HepG2 (cell line): ENCODE results near the gene TEFM. TPM values are rescaled to one million over a fixed set of nuclear protein-coding genes. Genes with fewer than 3 reads are reported as not detected.
A peak's percentile ranks its signal among the peaks of the same experiment; 100 is the strongest.

Experiments used
- NFIC ChIP-seq: IDR thresholded peaks from 2 replicates; pipeline ENCODE4 v1.6.1; 2012; ENCODE audit warnings: mild to moderate bottlenecking, low read length, inconsistent platforms
- NR1H2 ChIP-seq: sonication (generic); formaldehyde crosslinking; IDR thresholded peaks from 2 replicates; pipeline ENCODE4 v1.8.1; 2022; ENCODE audit warnings: low read depth, missing genetic modification reagents, borderline replicate concordance
- SALL1 ChIP-seq: sonication (generic); formaldehyde crosslinking; IDR thresholded peaks from 2 replicates; pipeline ENCODE4 v1.8.0; 2022; ENCODE audit warnings: mild to moderate bottlenecking, missing genetic modification reagents
- SAP130 ChIP-seq: IDR thresholded peaks from 2 replicates; pipeline ENCODE4 v1.6.1; 2016; ENCODE audit warnings: low read depth
- SPEN ChIP-seq: sonication (generic); formaldehyde crosslinking; IDR thresholded peaks from 2 replicates; pipeline ENCODE4 v1.5.1; 2020; ENCODE audit warnings: low read depth, mild to moderate bottlenecking, missing genetic modification reagents
- ZFX ChIP-seq: sonication (generic); formaldehyde crosslinking; IDR thresholded peaks from 2 replicates; pipeline ENCODE4 v1.4.0; 2020; ENCODE audit warnings: mild to moderate bottlenecking, low read depth, missing genetic modification reagents, moderate library complexity
- ZNF556 ChIP-seq: sonication (generic); formaldehyde crosslinking; IDR thresholded peaks from 2 replicates; pipeline ENCODE4 v1.4.0; 2020; ENCODE audit warnings: mild to moderate bottlenecking, missing genetic modification reagents, borderline replicate concordance
- polyA plus RNA-seq, 8 experiments: library from polyadenylated mRNA; depleted of rRNA in 3 of 8; stranded (reverse) in 7 of 8; unstranded in 1 of 8; fragments of >200 nt; fragmentation: Illumina TruSeq in 4 of 8; extraction: Trizol in 4 of 8; gene quantifications; 2 replicates each; pipeline versions ENCODE4 v1.2.1 to v1.2.3, GENCODE V29; 2011 to 2016; ENCODE audit warnings: low read depth in 4 of 8, missing spikeins in 1 of 8, mixed read lengths in 1 of 8; ENCODE audit not compliant: insufficient read depth in 1 of 8
- total RNA-seq, 5 experiments: library from RNA; depleted of rRNA; stranded (reverse); fragments of >200 nt; fragmentation: Illumina TruSeq; extraction: Trizol; gene quantifications; 2 replicates each; pipeline ENCODE4 v1.2.3, GENCODE V29; 2016; ENCODE audit warnings: low read depth in 1 of 5
- TF ChIP-seq, protein P1 (sequence below): sonication (generic); formaldehyde crosslinking; IDR thresholded peaks from 2 replicates; pipeline ENCODE4 v1.8.1; 2022; ENCODE audit warnings: low read depth, mild to moderate bottlenecking, missing genetic modification reagents
- TF ChIP-seq, protein P2 (sequence below): IDR thresholded peaks from 2 replicates; pipeline ENCODE4 v1.6.1; 2012; ENCODE audit warnings: inconsistent platforms
- TF ChIP-seq, protein P3 (sequence below): sonication (generic); formaldehyde crosslinking; IDR thresholded peaks from 2 replicates; pipeline ENCODE4 v1.8.0; 2022; ENCODE audit warnings: missing genetic modification reagents, low read depth, mild to moderate bottlenecking, borderline replicate concordance

TEFM gene
- total and polyA plus RNA-seq, 2 of the 13 experiments (the other 11 are each of a cell fraction or from before 2014, with no cell fraction given): 7.0 to 20.0 TPM

DNA sequence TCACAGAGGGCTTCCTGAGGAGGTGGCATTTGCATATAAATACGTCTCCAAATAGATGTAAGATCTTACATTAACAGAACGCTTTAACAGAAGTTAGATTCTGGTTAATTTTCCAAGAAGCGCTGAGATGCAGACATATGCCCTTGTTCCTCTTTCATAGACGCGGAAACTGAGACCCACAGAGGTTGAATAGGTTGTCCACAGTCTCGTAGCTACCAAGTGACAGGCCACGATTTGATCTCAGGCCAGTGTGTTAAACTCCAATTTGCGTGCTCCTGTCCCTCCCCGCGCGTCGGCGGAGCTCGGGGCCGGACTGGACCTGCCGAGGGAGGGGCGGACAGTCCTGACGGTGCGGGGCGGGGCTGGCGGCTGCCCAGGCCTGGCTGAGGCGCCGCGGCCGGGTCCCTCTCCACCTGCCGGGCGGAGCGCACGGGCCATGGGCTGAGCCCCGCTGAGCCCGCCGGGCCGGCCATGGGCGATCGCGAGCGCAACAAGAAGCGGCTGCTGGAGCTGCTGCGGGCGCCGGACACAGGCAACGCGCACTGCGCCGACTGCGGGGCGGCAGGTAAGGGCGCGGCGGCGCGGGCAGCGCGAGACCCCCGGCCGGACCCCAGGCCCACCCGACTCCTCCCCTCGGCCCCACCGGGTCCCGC is 15.6 kb upstream of the TEFM start, which contains the start of gene ADAP2 (continued):
- TF ChIP-seq, protein P1, sequence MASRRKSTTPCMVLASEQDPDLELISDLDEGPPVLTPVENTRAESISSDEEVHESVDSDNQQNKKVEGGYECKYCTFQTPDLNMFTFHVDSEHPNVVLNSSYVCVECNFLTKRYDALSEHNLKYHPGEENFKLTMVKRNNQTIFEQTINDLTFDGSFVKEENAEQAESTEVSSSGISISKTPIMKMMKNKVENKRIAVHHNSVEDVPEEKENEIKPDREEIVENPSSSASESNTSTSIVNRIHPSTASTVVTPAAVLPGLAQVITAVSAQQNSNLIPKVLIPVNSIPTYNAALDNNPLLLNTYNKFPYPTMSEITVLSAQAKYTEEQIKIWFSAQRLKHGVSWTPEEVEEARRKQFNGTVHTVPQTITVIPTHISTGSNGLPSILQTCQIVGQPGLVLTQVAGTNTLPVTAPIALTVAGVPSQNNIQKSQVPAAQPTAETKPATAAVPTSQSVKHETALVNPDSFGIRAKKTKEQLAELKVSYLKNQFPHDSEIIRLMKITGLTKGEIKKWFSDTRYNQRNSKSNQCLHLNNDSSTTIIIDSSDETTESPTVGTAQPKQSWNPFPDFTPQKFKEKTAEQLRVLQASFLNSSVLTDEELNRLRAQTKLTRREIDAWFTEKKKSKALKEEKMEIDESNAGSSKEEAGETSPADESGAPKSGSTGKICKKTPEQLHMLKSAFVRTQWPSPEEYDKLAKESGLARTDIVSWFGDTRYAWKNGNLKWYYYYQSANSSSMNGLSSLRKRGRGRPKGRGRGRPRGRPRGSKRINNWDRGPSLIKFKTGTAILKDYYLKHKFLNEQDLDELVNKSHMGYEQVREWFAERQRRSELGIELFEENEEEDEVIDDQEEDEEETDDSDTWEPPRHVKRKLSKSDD (CRISPR knock-in tag): no peak
- TF ChIP-seq, protein P2, sequence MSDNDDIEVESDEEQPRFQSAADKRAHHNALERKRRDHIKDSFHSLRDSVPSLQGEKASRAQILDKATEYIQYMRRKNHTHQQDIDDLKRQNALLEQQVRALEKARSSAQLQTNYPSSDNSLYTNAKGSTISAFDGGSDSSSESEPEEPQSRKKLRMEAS: peak; percentile 25; the same call in 1 of the 2 replicates
- 0 out of 2 replicates have a peak, but pooled peaks have one; percentile 20 for TF ChIP-seq SPEN
- TF ChIP-seq SAP130 (CRISPR knock-in tag): peak; percentile 36; the same call in 1 of the 2 replicates
- no peak for TF ChIP-seq NFIC
- peak; percentile 64 for TF ChIP-seq ZFX (CRISPR knock-in tag)
- TF ChIP-seq SALL1 (CRISPR knock-in tag): peak; percentile 33; the same call in 1 of the 2 replicates
- TF ChIP-seq NR1H2: no peak
- TF ChIP-seq ZNF556 (CRISPR knock-in tag): 0 out of 2 replicates have a peak, but pooled peaks have one; percentile 61
- TF ChIP-seq, protein P3, sequence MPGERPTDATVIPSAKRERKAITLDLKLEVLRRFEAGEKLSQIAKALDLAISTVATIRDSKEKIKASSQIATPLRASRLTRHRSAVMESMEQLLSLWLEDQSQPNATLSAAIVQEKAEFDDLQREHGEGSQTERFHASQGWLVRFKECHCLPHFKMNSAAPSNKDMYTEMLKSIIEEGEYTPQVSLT: no peak
